ENCODE measurements around the gene HSD11B1L. TPM values are rescaled to one million over a fixed set of nuclear protein-coding genes. Genes with fewer than 3 reads are reported as not detected.

Gene HSD11B1L
- total RNA-seq, 1 donor from 2014 or later = 7.1 TPM

GRCh38 chr19:5667751-5668271 lies 13.0 kb upstream of the HSD11B1L start:
- no peak for TF ChIP-seq CTCF (IDR thresholded peaks at IDR 0.05; ENCODE audit: insufficient read depth, low read length, severe bottlenecking)
- H3K36me3 ChIP-seq (ENCODE audit: control insufficient read depth, insufficient read depth, low read length) = peaks cover 22% of the 10 kb centered on the region
- no peak for FAIRE-seq
- no peak for DNase-seq (ENCODE audit: low read depth)
- no peaks in the 10 kb centered on the region for H3K27me3 ChIP-seq (ENCODE audit: control insufficient read depth, insufficient read depth, low read length)
- no peak overlapping the region for H3K4me3 ChIP-seq (ENCODE audit: low read depth, low read length)

GRCh38 chr19:5669212-5669611 lies 11.6 kb upstream of the HSD11B1L start:
- H3K4me3 ChIP-seq (ENCODE audit: low read depth, low read length) = no peak overlapping the region
- no peak for DNase-seq (ENCODE audit: low read depth)
- no peaks in the 10 kb centered on the region for H3K27me3 ChIP-seq (ENCODE audit: control insufficient read depth, insufficient read depth, low read length)
- FAIRE-seq = no peak
- peaks cover 22% of the 10 kb centered on the region for H3K36me3 ChIP-seq (ENCODE audit: control insufficient read depth, insufficient read depth, low read length)
- TF ChIP-seq CTCF (IDR thresholded peaks at IDR 0.05; ENCODE audit: insufficient read depth, low read length, severe bottlenecking) = no peak

GRCh38 chr19:5671600-5671999 lies 9.2 kb upstream of the HSD11B1L start:
- no peak for FAIRE-seq
- Histone ChIP-seq H3K27me3 (ENCODE audit: control insufficient read depth, insufficient read depth, low read length) (no peaks in the 10 kb centered on the region), H3K4me3 (ENCODE audit: low read depth, low read length) (no peak overlapping the region), H3K36me3 (ENCODE audit: control insufficient read depth, insufficient read depth, low read length) (peaks cover 19% of the 10 kb centered on the region)
- TF ChIP-seq CTCF (IDR thresholded peaks at IDR 0.05; ENCODE audit: insufficient read depth, low read length, severe bottlenecking) = no peak
- DNase-seq (ENCODE audit: low read depth) = no peak

- Histone ChIP-seq H3K36me3 (ENCODE audit: control insufficient read depth, insufficient read depth, low read length) (peaks cover 12% of the 10 kb centered on the region), H3K27me3 (ENCODE audit: control insufficient read depth, insufficient read depth, low read length) (no peaks in the 10 kb centered on the region), H3K4me3 (ENCODE audit: low read depth, low read length) (no peak overlapping the region)
- no peak for TF ChIP-seq CTCF (IDR thresholded peaks at IDR 0.05; ENCODE audit: insufficient read depth, low read length, severe bottlenecking)
- DNase-seq (ENCODE audit: low read depth) = no peak
- no peak for FAIRE-seq
These were observed 7.9 kb upstream of the HSD11B1L start for GRCh38 chr19:5672708-5673459.

GRCh38 chr19:5673752-5674151 lies 7.1 kb upstream of the HSD11B1L start:
- Histone ChIP-seq H3K27me3 (ENCODE audit: control insufficient read depth, insufficient read depth, low read length) (no peaks in the 10 kb centered on the region), H3K4me3 (ENCODE audit: low read depth, low read length) (no peak overlapping the region), H3K36me3 (ENCODE audit: control insufficient read depth, insufficient read depth, low read length) (peaks cover 15% of the 10 kb centered on the region)
- no peak for DNase-seq (ENCODE audit: low read depth)
- peak; percentile 96 for FAIRE-seq
- TF ChIP-seq CTCF (IDR thresholded peaks at IDR 0.05; ENCODE audit: insufficient read depth, low read length, severe bottlenecking) = no peak

All from bronchial epithelial cell (primary cell).